SK-N-SH treated with all-trans-retinoic acid at 6 μM for 48 hours (cell line): ENCODE data around the gene SLCO3A1.

ENCODE experiments used
- ATAC-seq: fragments of 200-7000 bp; cut with Tn5 transposase; 3 replicates; pipeline ENCODE4 v1.9.1; 2020; ENCODE audit warnings: mild to moderate bottlenecking, moderate library complexity
- ARNTL ChIP-seq: fragments of 450-650 bp; formaldehyde crosslinking; IDR thresholded peaks from 2 replicates; pipeline ENCODE4 v1.5.0; 2020; ENCODE audit warnings: low read depth, mild to moderate bottlenecking, moderate library complexity, borderline replicate concordance
- BACH2 ChIP-seq: fragments of 250-450 bp; sonication (Bioruptor Pico); IDR thresholded peaks from 2 replicates; pipeline ENCODE4 v1.9.0; 2021; ENCODE audit warnings: mild to moderate bottlenecking, borderline replicate concordance
- CSDC2 ChIP-seq: fragments of 250-450 bp; sonication (Bioruptor Pico); IDR thresholded peaks from 2 replicates; pipeline ENCODE4 v1.5.0; 2020; ENCODE audit warnings: mild to moderate bottlenecking, moderate library complexity
- ESRRG ChIP-seq: fragments of 250-450 bp; sonication (Bioruptor Pico); IDR thresholded peaks from 2 replicates; pipeline ENCODE4 v1.6.1; 2021; ENCODE audit warnings: mild to moderate bottlenecking
- GLIS3 ChIP-seq: fragments of 250-450 bp; sonication (Bioruptor Pico); IDR thresholded peaks from 2 replicates; pipeline ENCODE4 v1.5.0; 2020; ENCODE audit warnings: mild to moderate bottlenecking, moderate library complexity
- ISL1 ChIP-seq: fragments of 250-450 bp; sonication (Bioruptor Pico); IDR thresholded peaks from 2 replicates; pipeline ENCODE4 v2.1.2; 2022; ENCODE audit warnings: mild to moderate bottlenecking, moderate library complexity
- OSR1 ChIP-seq: fragments of 250-450 bp; sonication (Bioruptor Pico); IDR thresholded peaks from 2 replicates; pipeline ENCODE4 v1.8.0; 2022; ENCODE audit warnings: moderate library complexity, mild to moderate bottlenecking, inconsistent platforms
- PPARA ChIP-seq: fragments of 250-450 bp; sonication (Bioruptor Pico); IDR thresholded peaks from 2 replicates; pipeline ENCODE4 v1.5.0; 2020; ENCODE audit warnings: mild to moderate bottlenecking, borderline replicate concordance
- RARB ChIP-seq: fragments of 250-450 bp; sonication (Bioruptor Pico); IDR thresholded peaks from 2 replicates; pipeline ENCODE4 v1.8.0; 2021; ENCODE audit warnings: mild to moderate bottlenecking, moderate library complexity
- SNAI2 ChIP-seq: fragments of 250-450 bp; sonication (Bioruptor Pico); IDR thresholded peaks from 2 replicates; pipeline ENCODE4 v1.5.0; 2020; ENCODE audit warnings: mild to moderate bottlenecking, moderate library complexity
- TCF4 ChIP-seq: fragments of 250-450 bp; sonication (Bioruptor Pico); IDR thresholded peaks from 2 replicates; pipeline ENCODE4 v1.8.0; 2021; ENCODE audit warnings: mild to moderate bottlenecking, moderate library complexity, borderline replicate concordance
- TOX ChIP-seq: fragments of 250-450 bp; sonication (Bioruptor Pico); IDR thresholded peaks from 2 replicates; pipeline ENCODE4 v1.8.0; 2021; ENCODE audit warnings: mild to moderate bottlenecking, moderate library complexity, borderline replicate concordance
- ZC3H10 ChIP-seq: fragments of 250-450 bp; sonication (Bioruptor Pico); IDR thresholded peaks from 2 replicates; pipeline ENCODE4 v1.5.1; 2021; ENCODE audit warnings: mild to moderate bottlenecking, moderate library complexity
- ZFP3 ChIP-seq: fragments of 250-450 bp; sonication (Bioruptor Pico); IDR thresholded peaks from 2 replicates; pipeline ENCODE4 v1.5.0; 2020; ENCODE audit warnings: mild to moderate bottlenecking, moderate library complexity
- ZFP30 ChIP-seq: fragments of 450-650 bp; formaldehyde crosslinking; IDR thresholded peaks from 2 replicates; pipeline ENCODE4 v1.5.0; 2022; ENCODE audit warnings: mild to moderate bottlenecking, moderate library complexity
- ZNF565 ChIP-seq: fragments of 450-650 bp; formaldehyde crosslinking; conservative IDR thresholded peaks from 2 replicates; pipeline ENCODE4 v1.5.0; 2020; ENCODE audit warnings: low read depth, mild to moderate bottlenecking, moderate library complexity
- ZNF70 ChIP-seq: fragments of 450-650 bp; formaldehyde crosslinking; IDR thresholded peaks from 2 replicates; pipeline ENCODE4 v1.5.0; 2020; ENCODE audit warnings: mild to moderate bottlenecking, moderate library complexity
- TF ChIP-seq, protein P1 (sequence below): fragments of 250-450 bp; sonication (Bioruptor Pico); IDR thresholded peaks from 2 replicates; pipeline ENCODE4 v1.8.0; 2021; ENCODE audit warnings: low read depth, mild to moderate bottlenecking, moderate library complexity, borderline replicate concordance
- TF ChIP-seq, protein P2 (sequence below): fragments of 250-450 bp; sonication (Bioruptor Pico); IDR thresholded peaks from 2 replicates; pipeline ENCODE4 v1.5.0; 2020; ENCODE audit warnings: mild to moderate bottlenecking, moderate library complexity
- TF ChIP-seq, protein P3 (sequence below): fragments of 250-450 bp; sonication (Bioruptor Pico); IDR thresholded peaks from 2 replicates; pipeline ENCODE4 v1.8.0; 2020; ENCODE audit warnings: mild to moderate bottlenecking, moderate library complexity, borderline replicate concordance
- TF ChIP-seq, protein P4 (sequence below): fragments of 250-450 bp; sonication (Bioruptor Pico); IDR thresholded peaks from 2 replicates; pipeline ENCODE4 v1.5.1; 2020; ENCODE audit warnings: low read depth, mild to moderate bottlenecking, moderate library complexity
- TF ChIP-seq, protein P5 (sequence below): fragments of 250-450 bp; sonication (Bioruptor Pico); IDR thresholded peaks from 2 replicates; pipeline ENCODE4 v1.5.1; 2021; ENCODE audit warnings: mild to moderate bottlenecking, moderate library complexity

The SLCO3A1 gene

DNA sequence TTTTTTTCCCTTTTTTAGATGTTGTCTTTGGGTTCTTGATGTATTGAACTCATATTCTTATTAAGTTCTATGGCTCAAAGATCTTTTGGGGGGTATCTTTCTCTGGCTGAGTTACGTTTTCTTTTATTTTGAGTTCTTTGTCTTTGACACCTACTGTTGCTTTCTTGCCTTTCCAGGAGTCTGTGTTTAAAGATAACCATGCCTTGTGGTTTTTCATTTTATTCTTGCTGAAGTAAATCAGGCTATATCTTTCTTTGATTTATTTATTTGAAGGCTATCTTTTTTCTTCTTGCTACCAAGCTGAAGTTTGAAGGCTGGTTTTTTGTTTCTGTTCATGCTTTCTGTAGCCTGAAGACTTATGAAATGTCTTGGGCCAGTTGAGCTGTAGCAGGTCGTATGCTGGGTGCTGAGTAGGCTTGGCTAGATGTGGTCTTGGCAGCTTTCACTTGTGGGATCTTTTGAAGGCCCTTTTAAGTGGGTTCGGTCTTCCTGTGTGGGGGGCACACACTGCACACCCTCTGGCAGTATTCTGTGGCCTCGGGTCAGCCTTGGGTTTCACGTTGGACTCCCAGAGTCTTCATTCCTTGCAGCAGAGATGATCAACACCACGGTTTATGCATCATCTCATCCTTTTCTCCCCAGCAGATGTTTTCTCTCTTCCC is 17.5 kb downstream of the SLCO3A1 start:
- TF ChIP-seq TOX (CRISPR knock-in tag) (no peak), ZC3H10 (CRISPR knock-in tag) (no peak), BACH2 (CRISPR knock-in tag) (no peak), CSDC2 (CRISPR knock-in tag) (no peak), OSR1 (CRISPR knock-in tag) (no peak)
- TF ChIP-seq, protein P1, sequence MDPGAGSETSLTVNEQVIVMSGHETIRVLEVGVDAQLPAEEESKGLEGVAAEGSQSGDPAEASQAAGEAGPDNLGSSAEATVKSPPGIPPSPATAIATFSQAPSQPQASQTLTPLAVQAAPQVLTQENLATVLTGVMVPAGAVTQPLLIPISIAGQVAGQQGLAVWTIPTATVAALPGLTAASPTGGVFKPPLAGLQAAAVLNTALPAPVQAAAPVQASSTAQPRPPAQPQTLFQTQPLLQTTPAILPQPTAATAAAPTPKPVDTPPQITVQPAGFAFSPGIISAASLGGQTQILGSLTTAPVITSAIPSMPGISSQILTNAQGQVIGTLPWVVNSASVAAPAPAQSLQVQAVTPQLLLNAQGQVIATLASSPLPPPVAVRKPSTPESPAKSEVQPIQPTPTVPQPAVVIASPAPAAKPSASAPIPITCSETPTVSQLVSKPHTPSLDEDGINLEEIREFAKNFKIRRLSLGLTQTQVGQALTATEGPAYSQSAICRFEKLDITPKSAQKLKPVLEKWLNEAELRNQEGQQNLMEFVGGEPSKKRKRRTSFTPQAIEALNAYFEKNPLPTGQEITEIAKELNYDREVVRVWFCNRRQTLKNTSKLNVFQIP (CRISPR knock-in tag): no peak
- TF ChIP-seq, protein P2, sequence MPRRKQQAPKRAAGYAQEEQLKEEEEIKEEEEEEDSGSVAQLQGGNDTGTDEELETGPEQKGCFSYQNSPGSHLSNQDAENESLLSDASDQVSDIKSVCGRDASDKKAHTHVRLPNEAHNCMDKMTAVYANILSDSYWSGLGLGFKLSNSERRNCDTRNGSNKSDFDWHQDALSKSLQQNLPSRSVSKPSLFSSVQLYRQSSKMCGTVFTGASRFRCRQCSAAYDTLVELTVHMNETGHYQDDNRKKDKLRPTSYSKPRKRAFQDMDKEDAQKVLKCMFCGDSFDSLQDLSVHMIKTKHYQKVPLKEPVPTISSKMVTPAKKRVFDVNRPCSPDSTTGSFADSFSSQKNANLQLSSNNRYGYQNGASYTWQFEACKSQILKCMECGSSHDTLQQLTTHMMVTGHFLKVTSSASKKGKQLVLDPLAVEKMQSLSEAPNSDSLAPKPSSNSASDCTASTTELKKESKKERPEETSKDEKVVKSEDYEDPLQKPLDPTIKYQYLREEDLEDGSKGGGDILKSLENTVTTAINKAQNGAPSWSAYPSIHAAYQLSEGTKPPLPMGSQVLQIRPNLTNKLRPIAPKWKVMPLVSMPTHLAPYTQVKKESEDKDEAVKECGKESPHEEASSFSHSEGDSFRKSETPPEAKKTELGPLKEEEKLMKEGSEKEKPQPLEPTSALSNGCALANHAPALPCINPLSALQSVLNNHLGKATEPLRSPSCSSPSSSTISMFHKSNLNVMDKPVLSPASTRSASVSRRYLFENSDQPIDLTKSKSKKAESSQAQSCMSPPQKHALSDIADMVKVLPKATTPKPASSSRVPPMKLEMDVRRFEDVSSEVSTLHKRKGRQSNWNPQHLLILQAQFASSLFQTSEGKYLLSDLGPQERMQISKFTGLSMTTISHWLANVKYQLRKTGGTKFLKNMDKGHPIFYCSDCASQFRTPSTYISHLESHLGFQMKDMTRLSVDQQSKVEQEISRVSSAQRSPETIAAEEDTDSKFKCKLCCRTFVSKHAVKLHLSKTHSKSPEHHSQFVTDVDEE (CRISPR knock-in tag): no peak
- TF ChIP-seq, all 23 proteins: peak for 0
- no peak for ATAC-seq

DNA sequence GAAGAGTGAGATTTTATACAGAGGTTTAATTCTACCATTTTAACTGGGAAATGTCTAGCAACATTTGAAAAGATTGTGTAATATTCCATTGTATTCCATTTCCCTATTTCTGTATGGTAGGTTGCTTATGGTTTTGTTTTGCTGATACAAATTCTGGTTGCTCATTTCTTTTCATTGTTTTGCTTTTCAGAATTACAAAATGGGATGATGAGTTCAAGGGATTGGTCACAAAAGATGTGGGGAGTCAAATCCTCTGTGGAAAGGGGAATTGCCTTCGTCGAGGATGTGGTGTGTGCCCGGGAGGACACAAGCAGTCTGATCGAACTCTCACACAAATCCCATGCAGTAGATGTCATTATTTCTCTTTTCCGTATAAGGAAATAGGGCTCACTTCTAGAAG is 18.3 kb downstream of the SLCO3A1 start:
- no peak for ATAC-seq
- TF ChIP-seq PPARA (CRISPR knock-in tag) (no peak), ZFP30 (CRISPR knock-in tag) (no peak), ESRRG (CRISPR knock-in tag) (no peak), ZNF70 (CRISPR knock-in tag) (no peak), OSR1 (CRISPR knock-in tag) (no peak), TOX (CRISPR knock-in tag) (no peak), BACH2 (CRISPR knock-in tag) (no peak), RARB (no peak), ZNF565 (CRISPR knock-in tag) (no peak), TCF4 (no peak), CSDC2 (CRISPR knock-in tag) (no peak), GLIS3 (no peak)
- TF ChIP-seq, protein P3, sequence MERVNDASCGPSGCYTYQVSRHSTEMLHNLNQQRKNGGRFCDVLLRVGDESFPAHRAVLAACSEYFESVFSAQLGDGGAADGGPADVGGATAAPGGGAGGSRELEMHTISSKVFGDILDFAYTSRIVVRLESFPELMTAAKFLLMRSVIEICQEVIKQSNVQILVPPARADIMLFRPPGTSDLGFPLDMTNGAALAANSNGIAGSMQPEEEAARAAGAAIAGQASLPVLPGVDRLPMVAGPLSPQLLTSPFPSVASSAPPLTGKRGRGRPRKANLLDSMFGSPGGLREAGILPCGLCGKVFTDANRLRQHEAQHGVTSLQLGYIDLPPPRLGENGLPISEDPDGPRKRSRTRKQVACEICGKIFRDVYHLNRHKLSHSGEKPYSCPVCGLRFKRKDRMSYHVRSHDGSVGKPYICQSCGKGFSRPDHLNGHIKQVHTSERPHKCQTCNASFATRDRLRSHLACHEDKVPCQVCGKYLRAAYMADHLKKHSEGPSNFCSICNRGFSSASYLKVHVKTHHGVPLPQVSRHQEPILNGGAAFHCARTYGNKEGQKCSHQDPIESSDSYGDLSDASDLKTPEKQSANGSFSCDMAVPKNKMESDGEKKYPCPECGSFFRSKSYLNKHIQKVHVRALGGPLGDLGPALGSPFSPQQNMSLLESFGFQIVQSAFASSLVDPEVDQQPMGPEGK (CRISPR knock-in tag): no peak
- TF ChIP-seq, protein P4, sequence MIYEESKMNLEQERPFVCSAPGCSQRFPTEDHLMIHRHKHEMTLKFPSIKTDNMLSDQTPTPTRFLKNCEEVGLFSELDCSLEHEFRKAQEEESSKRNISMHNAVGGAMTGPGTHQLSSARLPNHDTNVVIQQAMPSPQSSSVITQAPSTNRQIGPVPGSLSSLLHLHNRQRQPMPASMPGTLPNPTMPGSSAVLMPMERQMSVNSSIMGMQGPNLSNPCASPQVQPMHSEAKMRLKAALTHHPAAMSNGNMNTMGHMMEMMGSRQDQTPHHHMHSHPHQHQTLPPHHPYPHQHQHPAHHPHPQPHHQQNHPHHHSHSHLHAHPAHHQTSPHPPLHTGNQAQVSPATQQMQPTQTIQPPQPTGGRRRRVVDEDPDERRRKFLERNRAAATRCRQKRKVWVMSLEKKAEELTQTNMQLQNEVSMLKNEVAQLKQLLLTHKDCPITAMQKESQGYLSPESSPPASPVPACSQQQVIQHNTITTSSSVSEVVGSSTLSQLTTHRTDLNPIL (CRISPR knock-in tag): no peak
- TF ChIP-seq, protein P5, sequence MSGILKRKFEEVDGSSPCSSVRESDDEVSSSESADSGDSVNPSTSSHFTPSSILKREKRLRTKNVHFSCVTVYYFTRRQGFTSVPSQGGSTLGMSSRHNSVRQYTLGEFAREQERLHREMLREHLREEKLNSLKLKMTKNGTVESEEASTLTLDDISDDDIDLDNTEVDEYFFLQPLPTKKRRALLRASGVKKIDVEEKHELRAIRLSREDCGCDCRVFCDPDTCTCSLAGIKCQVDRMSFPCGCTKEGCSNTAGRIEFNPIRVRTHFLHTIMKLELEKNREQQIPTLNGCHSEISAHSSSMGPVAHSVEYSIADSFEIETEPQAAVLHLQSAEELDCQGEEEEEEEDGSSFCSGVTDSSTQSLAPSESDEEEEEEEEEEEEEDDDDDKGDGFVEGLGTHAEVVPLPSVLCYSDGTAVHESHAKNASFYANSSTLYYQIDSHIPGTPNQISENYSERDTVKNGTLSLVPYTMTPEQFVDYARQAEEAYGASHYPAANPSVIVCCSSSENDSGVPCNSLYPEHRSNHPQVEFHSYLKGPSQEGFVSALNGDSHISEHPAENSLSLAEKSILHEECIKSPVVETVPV: no peak

DNA sequence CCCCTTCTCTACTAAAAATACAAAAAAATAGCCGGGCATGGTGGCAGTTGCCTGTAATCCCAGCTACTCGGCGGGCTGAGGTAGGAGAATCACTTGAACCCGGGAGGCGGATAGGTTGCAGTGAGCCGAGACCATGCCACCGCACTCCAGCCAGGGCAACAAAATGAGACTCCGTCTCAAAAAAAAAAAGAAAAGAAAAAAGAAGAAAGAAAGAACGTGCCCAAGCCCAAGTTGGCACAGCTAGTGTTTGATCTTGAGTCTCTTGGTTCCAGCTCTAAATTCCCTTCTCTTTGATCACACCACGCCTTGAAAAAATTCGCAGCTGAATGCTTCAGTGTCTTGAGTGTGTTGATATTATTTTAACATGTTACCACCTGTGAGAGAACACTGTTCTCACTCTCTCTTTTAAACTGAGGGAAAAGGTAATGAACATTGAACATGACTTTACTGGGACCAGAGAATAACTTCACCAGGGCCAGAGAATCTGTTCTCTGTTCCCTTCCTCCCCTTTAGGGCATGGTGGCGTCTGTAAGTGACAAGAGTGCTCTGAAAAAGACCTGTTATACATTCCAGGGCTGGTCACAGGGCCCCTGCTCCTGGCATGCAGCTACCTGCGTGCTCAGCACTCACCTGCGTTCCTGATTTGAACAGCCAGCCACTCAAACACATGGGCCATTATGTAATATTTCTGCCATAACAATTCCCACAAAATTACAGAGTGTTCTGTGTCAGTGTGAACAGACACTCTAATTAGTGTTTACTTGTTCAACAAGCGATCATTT is 19.0 kb downstream of the SLCO3A1 start:
- no peak for ATAC-seq
- TF ChIP-seq ZNF565 (CRISPR knock-in tag) (no peak), TOX (CRISPR knock-in tag) (no peak), SNAI2 (CRISPR knock-in tag) (no peak), ISL1 (no peak), ARNTL (CRISPR knock-in tag) (no peak), ZC3H10 (CRISPR knock-in tag) (no peak), CSDC2 (CRISPR knock-in tag) (no peak), OSR1 (CRISPR knock-in tag) (no peak), ZFP3 (no peak)
- TF ChIP-seq, protein P3 (CRISPR knock-in tag): no peak
- TF ChIP-seq, protein P4 (CRISPR knock-in tag): no peak
